Measurements from ENCODE around the gene TCF4. TPM values are rescaled to one million over a fixed set of nuclear protein-coding genes. Genes with fewer than 3 reads are reported as not detected.

The TCF4 gene
- total and polyA plus RNA-seq, 2 donors (not counting 3 experiments of a cell fraction or from before 2014, with no cell fraction given) = 183 to 390 TPM

DNA sequence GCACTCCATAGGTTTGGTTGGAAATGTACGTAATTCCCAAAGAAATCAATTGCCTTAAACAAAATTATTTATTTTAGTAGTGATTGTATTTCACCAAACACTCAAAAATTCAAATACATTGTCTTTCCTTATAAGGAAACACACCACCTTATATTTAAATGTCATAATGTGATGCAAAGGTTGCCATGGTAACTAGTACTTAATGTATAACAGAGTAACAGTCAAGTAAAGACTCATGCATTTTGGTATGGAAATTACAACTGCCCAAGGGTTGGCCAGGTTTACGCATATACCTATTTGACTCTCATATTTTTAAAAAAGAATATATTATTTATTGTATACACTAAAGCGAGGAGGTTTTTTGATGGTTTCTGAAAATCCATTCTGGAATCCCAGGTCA lies 231.2 kb downstream of the TCF4 start:
- no peak for DNase-seq (ENCODE audit: low read depth, low spot score)
- dilution Hi-C loops (cut with MboI; ENCODE audit: extremely low pct_ligation_motif_present, low sequenced_read_pairs) (no loop called here), intact Hi-C loops (cut with micrococcal nuclease) (no loop called here)
- ChIA-PET POLR2A (no interaction called here), CTCF (interaction anchor here (1.3 to 1.4 kb wide), 2 partner anchors 9 to 425 kb away, joined by 3 read pairs; no protein-coding TSS in a partner anchor)
- Histone ChIP-seq H3K27ac (ENCODE audit: insufficient read depth, low read depth, low read length) (no peak overlapping the region), H4K20me1 (replicated peaks; ENCODE audit: control insufficient read depth, extremely low read depth, insufficient read depth, low read length) (peaks cover 23% of the 10 kb centered on the region), H3K9ac (replicated peaks; ENCODE audit: extremely low read depth, insufficient read depth, low read length) (no peak overlapping the region), H3K36me3 (ENCODE audit: control insufficient read depth in 2 of 2, extremely low read depth in 1 of 2, insufficient read depth in 2 of 2, low read length in 2 of 2) (peaks cover 4 to 6% of the 10 kb centered on the region in 2 experiments), H3K9me3 (replicated peaks; ENCODE audit: control insufficient read depth, insufficient read depth, low read length) (no peaks in the 10 kb centered on the region), H3K79me2 (ENCODE audit: control insufficient read depth, insufficient read depth, low read length) (peaks cover 68% of the 10 kb centered on the region), H3K4me1 (ENCODE audit: control insufficient read depth, extremely low read depth, insufficient read depth, low read length) (peaks cover 34% of the 10 kb centered on the region), H3K9me1 (replicated peaks; ENCODE audit: control insufficient read depth, extremely low read depth, insufficient read depth, low read length) (no peaks in the 10 kb centered on the region), H3K4me3 (replicated peaks in 1 of 3; ENCODE audit: insufficient read depth in 1 of 3, low read depth in 1 of 3, low read length in 3 of 3) (no peak overlapping the region), H3K4me2 (ENCODE audit: insufficient read depth, low read length) (no peak overlapping the region), H3K27me3 (ENCODE audit: control insufficient read depth in 2 of 2, insufficient read depth in 2 of 2, low read length in 2 of 2) (no peaks in the 10 kb centered on the region), H2AFZ (ENCODE audit: low read depth, low read length) (no peak overlapping the region)
- no TSS peak for BruUV-seq (replicated peaks)
- TF ChIP-seq EZH2 (IDR thresholded peaks at IDR 0.05; ENCODE audit: borderline replicate concordance, low read depth, low read length, severe bottlenecking) (no peak), GATA2 (IDR thresholded peaks at IDR 0.05; ENCODE audit: insufficient read depth, insufficient read length, low read depth, low read length) (no peak), JUN (IDR thresholded peaks at IDR 0.05; ENCODE audit: borderline replicate concordance, insufficient read depth, insufficient read length, low read depth) (no peak), FOS (IDR thresholded peaks at IDR 0.05; ENCODE audit: borderline replicate concordance, insufficient read depth, low read length) (no peak), POLR2A (IDR thresholded peaks at IDR 0.05; ENCODE audit: low read depth, low read length) (no peak)
- FAIRE-seq = no peak

DNA sequence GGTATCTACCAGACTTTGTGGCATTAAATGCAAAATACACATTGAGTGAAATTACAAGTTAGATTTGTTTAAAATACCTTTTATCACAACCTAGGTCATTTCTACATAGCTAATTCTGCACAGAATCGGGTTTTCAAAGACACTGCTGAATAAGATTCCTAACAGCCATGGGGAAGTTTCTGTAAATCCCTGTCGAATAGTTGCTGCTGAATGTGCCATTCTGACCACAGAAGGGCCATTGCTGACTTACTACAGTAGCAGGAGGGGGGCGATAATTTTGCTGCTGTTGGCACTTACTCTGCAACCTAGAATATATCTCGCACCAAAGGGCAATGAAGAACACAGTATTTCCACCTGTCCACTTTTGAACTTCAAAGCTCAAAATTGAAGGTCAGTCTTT lies 232.8 kb downstream of the TCF4 start:
- POLR2A ChIA-PET = interaction anchor here (0.7 kb wide), 1 partner anchor 10 kb away, joined by 3 read pairs; no protein-coding TSS in a partner anchor
- intact Hi-C loops (cut with micrococcal nuclease) = no loop called here
- no peak for FAIRE-seq

More for the DNA sequence above, 232.8 kb downstream of the TCF4 start:
- CTCF ChIA-PET = interaction anchor here (0.8 to 1.4 kb wide), 4 partner anchors 8 to 427 kb away, joined by 3 to 4 read pairs (median 3); no protein-coding TSS in a partner anchor
- no TSS peak for BruUV-seq (replicated peaks)
- no peak overlapping the region for H3K4me2 ChIP-seq (ENCODE audit: insufficient read depth, low read length)
- no peak for DNase-seq (ENCODE audit: low read depth, low spot score)
- dilution Hi-C loops (cut with MboI; ENCODE audit: extremely low pct_ligation_motif_present, low sequenced_read_pairs) = no loop called here
- peaks cover 37% of the 10 kb centered on the region for H3K4me1 ChIP-seq (ENCODE audit: control insufficient read depth, extremely low read depth, insufficient read depth, low read length)
- no peaks in the 10 kb centered on the region for H3K9me1 ChIP-seq (replicated peaks; ENCODE audit: control insufficient read depth, extremely low read depth, insufficient read depth, low read length)
- H3K27me3 ChIP-seq (ENCODE audit: control insufficient read depth in 2 of 2, insufficient read depth in 2 of 2, low read length in 2 of 2) = no peaks in the 10 kb centered on the region
- H3K36me3 ChIP-seq (ENCODE audit: control insufficient read depth in 2 of 2, extremely low read depth in 1 of 2, insufficient read depth in 2 of 2, low read length in 2 of 2) = peaks cover 9 to 10% of the 10 kb centered on the region in 2 experiments
- H2AFZ ChIP-seq (ENCODE audit: low read depth, low read length) = no peak overlapping the region
- TF ChIP-seq POLR2AphosphoS5 (IDR thresholded peaks at IDR 0.05; ENCODE audit: insufficient read depth, low read depth, low read length) (no peak), POLR2A (IDR thresholded peaks at IDR 0.05; ENCODE audit: low read depth, low read length) (no peak), EZH2 (IDR thresholded peaks at IDR 0.05; ENCODE audit: borderline replicate concordance, low read depth, low read length, severe bottlenecking) (no peak), GATA2 (IDR thresholded peaks at IDR 0.05; ENCODE audit: insufficient read depth, insufficient read length, low read depth, low read length) (no peak), FOS (IDR thresholded peaks at IDR 0.05; ENCODE audit: borderline replicate concordance, insufficient read depth, low read length) (no peak), JUN (IDR thresholded peaks at IDR 0.05; ENCODE audit: borderline replicate concordance, insufficient read depth, insufficient read length, low read depth) (no peak), MYC (IDR thresholded peaks at IDR 0.05; ENCODE audit: low read depth, low read length) (no peak)
- TF ChIP-seq, protein P1, sequence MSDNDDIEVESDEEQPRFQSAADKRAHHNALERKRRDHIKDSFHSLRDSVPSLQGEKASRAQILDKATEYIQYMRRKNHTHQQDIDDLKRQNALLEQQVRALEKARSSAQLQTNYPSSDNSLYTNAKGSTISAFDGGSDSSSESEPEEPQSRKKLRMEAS (IDR thresholded peaks at IDR 0.05; ENCODE audit: insufficient read depth, insufficient read length) = no peak
- TF ChIP-seq, protein P2, sequence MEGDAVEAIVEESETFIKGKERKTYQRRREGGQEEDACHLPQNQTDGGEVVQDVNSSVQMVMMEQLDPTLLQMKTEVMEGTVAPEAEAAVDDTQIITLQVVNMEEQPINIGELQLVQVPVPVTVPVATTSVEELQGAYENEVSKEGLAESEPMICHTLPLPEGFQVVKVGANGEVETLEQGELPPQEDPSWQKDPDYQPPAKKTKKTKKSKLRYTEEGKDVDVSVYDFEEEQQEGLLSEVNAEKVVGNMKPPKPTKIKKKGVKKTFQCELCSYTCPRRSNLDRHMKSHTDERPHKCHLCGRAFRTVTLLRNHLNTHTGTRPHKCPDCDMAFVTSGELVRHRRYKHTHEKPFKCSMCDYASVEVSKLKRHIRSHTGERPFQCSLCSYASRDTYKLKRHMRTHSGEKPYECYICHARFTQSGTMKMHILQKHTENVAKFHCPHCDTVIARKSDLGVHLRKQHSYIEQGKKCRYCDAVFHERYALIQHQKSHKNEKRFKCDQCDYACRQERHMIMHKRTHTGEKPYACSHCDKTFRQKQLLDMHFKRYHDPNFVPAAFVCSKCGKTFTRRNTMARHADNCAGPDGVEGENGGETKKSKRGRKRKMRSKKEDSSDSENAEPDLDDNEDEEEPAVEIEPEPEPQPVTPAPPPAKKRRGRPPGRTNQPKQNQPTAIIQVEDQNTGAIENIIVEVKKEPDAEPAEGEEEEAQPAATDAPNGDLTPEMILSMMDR (IDR thresholded peaks at IDR 0.05; ENCODE audit: extremely low read depth in 1 of 2, insufficient read depth in 1 of 2, low read depth in 1 of 2, low read length in 2 of 2) = no peak
- peaks cover 64% of the 10 kb centered on the region for H3K79me2 ChIP-seq (ENCODE audit: control insufficient read depth, insufficient read depth, low read length)
- H3K27ac ChIP-seq (ENCODE audit: insufficient read depth, low read depth, low read length) = no peak overlapping the region
- no peak overlapping the region for H3K4me3 ChIP-seq (replicated peaks in 1 of 3; ENCODE audit: insufficient read depth in 1 of 3, low read depth in 1 of 3, low read length in 3 of 3)
- peaks cover 18% of the 10 kb centered on the region for H4K20me1 ChIP-seq (replicated peaks; ENCODE audit: control insufficient read depth, extremely low read depth, insufficient read depth, low read length)
- no peak overlapping the region for H3K9ac ChIP-seq (replicated peaks; ENCODE audit: extremely low read depth, insufficient read depth, low read length)
- no peaks in the 10 kb centered on the region for H3K9me3 ChIP-seq (replicated peaks; ENCODE audit: control insufficient read depth, insufficient read depth, low read length)
